ENCODE results near the gene SYT15.

- TF ChIP-seq CTCF (IDR thresholded peaks at IDR 0.05) (no peak), POLR2A (IDR thresholded peaks at IDR 0.05) (no peak)
Measured at GRCh38 chr10:46558122-46558391, 20.9 kb upstream of the SYT15 start.

All from lower leg skin (tissue), 3 donors.